ENCODE data around the gene CDK2AP2.

CDK2AP2 gene

DNA sequence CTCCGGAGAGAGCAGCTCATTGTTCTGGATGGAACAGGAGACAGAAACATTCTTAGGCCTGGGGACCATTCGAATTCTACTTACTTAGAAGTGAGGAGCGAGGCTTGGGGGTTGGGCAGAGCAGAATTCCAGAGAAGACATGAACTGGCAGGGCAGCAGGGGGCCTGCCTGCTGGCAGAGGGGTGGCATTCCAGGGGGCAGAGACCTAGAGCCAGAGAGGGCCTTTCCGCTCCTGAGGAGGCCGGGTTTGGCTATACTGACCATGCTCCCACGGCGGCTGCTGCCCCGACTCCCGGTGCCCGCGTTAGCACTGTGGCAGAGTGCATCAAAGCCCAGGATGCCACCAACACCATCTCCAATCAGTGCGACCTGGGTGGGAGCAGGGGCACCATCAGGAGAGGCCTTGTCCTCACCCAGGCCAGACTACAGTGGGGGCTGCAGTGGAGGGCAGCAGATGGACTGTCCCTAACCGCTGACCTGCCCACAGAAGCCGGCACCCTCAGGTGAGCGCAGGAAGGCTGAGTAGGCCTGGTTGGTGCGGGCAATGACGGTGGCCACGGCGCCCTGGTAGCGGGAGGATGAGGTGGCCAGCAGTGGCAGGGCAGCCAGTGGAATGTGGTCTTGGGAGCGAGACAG, 10.2 kb downstream of the CDK2AP2 start:
- peaks cover 51% of the 10 kb centered on the region for H3K36me3 Mint-ChIP-seq (ENCODE audit: insufficient read depth)
- ATAC-seq (replicated peaks; ENCODE audit: extremely low read depth, poor library complexity, severe bottlenecking): no peak
- H3K4me3 Mint-ChIP-seq: no peak overlapping the region
- H3K9me3 Mint-ChIP-seq: no peaks in the 10 kb centered on the region
- no peaks in the 10 kb centered on the region for H3K27me3 Mint-ChIP-seq
- H3K27ac Mint-ChIP-seq (ENCODE audit: low read depth): peak overlapping the region; percentile 51
- DNase-seq (ENCODE audit: low spot score in 2 of 2): no peak
- peaks cover 15% of the 10 kb centered on the region for H3K4me1 Mint-ChIP-seq

DNA sequence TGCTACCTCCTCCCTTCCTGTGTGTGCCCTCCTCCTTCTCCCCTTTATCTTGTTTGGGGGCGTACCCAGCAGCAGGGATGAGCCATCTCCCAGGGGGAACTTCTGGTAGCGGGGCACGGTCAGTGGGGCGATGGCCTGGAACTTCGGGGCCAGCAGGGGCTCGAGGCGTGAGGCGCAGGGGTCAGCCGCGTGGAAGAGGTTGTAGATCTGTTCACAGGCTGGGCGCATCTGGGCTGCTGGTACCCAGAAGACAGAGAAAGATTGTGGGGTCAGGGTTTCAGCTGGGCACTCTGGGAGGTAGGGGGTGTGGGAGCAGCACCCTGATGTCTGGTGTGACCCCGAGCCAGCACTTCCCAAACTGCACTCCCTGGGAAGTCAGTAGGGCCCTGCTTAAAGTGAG, 11.8 kb downstream of the CDK2AP2 start:
- no peak overlapping the region for H3K27ac Mint-ChIP-seq (ENCODE audit: low read depth)
- H3K36me3 Mint-ChIP-seq (ENCODE audit: insufficient read depth): peaks cover 42% of the 10 kb centered on the region
- peaks cover 10% of the 10 kb centered on the region for H3K4me1 Mint-ChIP-seq

DNA sequence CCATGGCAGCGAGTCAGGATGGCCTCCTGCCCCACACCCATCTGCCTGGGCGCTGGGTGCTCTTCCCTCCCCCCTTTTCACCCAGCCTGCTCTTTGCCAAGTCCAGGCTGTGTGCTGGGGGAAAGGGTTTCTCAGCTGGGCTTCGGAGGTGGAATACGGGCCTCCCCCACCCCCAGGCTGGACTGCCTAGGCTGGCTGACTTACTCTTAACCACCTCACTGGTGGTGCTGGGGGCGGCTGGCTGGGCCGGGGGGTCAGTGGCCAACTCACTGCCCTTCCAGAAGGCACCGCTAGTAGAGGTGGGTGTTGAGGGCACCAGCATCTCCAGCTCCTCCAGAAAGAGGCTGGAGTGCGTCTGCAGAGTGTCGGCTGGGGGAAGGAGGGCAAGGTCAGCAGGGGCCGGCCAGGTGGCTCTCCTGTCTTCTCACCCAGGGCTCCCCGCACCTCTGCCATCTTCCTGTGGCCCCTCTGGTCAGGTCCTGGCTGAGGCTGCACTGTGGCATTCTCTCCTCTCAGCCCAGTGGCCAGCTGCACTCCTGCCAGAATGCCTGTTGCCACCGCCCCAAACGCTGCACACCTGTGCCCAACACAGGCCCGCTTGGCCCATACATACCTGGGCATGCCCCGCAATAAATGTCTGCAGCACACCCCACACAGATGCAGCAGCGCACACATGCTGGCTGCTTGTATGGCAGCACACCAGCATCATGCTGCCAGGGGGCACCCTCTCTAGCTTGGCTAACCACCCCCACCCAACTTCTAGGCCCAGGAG, 12.5 kb downstream of the CDK2AP2 start:
- peaks cover 40% of the 10 kb centered on the region for H3K36me3 Mint-ChIP-seq (ENCODE audit: insufficient read depth)
- no peaks in the 10 kb centered on the region for H3K27me3 Mint-ChIP-seq
- peaks cover 3% of the 10 kb centered on the region for H3K4me1 Mint-ChIP-seq
- no peak overlapping the region for H3K27ac Mint-ChIP-seq (ENCODE audit: low read depth)
- H3K4me3 Mint-ChIP-seq: no peak overlapping the region
- ATAC-seq (replicated peaks; ENCODE audit: extremely low read depth, poor library complexity, severe bottlenecking) (no peak), DNase-seq (ENCODE audit: low spot score in 2 of 2) (no peak)
- no peaks in the 10 kb centered on the region for H3K9me3 Mint-ChIP-seq

More for the DNA sequence above, 11.8 kb downstream of the CDK2AP2 start:
- no peak overlapping the region for H3K4me3 Mint-ChIP-seq
- H3K9me3 Mint-ChIP-seq: no peaks in the 10 kb centered on the region
- DNase-seq (ENCODE audit: low spot score in 2 of 2) (no peak), ATAC-seq (replicated peaks; ENCODE audit: extremely low read depth, poor library complexity, severe bottlenecking) (no peak)
- no peaks in the 10 kb centered on the region for H3K27me3 Mint-ChIP-seq

DNA sequence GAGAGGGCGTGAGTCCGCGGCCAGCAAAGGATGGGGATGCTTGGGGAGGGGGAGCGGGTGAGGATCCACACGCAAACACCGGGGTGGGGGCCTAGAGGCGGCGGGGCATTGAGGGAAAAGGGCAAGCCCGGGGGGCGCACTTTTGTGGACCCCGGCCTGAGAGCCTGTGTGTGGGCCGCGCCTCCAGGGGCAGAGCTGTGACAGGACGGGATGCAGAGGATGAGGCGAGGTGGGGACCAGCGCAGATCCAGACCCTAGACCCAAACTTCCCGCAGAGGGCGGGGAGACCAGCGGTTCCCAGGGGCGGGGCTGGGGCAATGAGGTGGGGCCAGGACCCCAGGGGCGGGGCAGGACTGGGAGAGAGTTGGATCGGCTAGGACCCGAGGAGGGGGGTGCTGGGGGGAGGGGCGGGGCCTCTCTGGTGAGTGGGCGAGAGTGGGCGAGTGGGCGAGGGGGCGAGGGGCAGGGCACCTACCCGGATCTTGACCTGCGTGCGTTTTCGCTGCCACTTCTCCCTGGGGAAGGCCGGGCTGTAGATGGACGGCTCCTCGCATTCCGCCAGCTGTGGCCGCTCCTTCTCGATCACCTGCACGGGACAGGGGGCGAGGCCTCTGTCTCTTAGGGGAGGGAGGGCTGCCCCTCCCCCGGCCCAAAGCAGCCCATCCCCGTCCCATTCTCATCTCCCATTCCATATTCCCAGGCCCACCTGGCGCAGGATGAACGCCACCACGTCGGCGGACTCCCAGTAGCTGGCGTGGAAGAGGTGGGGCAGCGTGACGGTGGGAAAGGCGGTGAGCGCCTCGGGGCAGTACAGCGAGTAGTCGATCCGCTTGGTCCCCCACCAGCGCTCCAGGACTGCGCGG, 13.4 kb downstream of the CDK2AP2 start:
- Mint-ChIP-seq H3K27ac (ENCODE audit: low read depth) (no peak overlapping the region), H3K4me3 (no peak overlapping the region), H3K27me3 (no peaks in the 10 kb centered on the region), H3K4me1 (peaks cover 3% of the 10 kb centered on the region), H3K9me3 (no peaks in the 10 kb centered on the region), H3K36me3 (ENCODE audit: insufficient read depth) (peaks cover 41% of the 10 kb centered on the region)
- no peak for DNase-seq (ENCODE audit: low spot score in 2 of 2)
- ATAC-seq (replicated peaks; ENCODE audit: extremely low read depth, poor library complexity, severe bottlenecking): no peak

DNA sequence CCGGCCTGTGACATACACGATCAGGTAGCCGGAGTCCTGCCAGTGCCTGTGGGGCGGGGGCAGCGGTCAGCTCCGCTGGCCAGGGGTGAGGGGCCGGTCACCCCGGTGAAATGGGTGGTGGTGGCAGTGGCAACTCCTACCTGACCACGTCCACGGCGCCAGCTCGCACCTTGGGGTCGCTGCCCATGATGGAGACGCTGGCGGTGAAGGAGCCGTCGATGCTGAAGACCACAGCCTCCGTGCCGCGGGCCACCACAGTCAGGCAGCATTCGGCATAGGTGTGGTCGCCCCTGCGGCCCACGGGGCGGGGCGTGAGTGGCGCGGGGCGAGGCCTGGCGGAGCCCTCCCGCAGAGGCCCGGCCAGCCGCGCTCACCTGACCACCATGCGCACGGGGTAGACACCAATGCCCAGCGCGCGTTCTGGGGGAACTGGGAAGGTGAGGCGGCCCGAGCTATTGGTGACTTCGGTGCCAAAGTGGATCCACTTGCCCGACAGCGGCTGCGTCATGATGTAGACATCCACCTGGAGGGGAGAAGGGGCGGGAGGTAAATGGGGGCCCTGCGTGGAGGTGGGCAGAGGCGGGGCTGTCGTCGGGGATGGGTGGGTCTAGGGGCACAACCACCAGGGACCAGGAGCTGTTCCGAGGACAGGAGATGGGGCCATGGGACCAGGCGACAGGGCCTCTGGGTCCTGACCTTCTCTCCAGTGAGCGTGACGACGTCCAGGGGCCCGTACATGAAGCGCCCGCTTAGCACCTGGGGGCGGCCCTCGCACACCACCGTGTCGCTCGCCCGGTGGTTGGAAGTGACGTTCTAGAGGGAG, 14.2 kb downstream of the CDK2AP2 start:
- H3K4me1 Mint-ChIP-seq: peaks cover 7% of the 10 kb centered on the region
- H3K4me3 Mint-ChIP-seq: no peak overlapping the region
- ATAC-seq (replicated peaks; ENCODE audit: extremely low read depth, poor library complexity, severe bottlenecking): no peak
- no peak overlapping the region for H3K27ac Mint-ChIP-seq (ENCODE audit: low read depth)
- H3K36me3 Mint-ChIP-seq (ENCODE audit: insufficient read depth): peaks cover 42% of the 10 kb centered on the region
- no peak for DNase-seq (ENCODE audit: low spot score in 2 of 2)
- H3K27me3 Mint-ChIP-seq: no peaks in the 10 kb centered on the region
- no peaks in the 10 kb centered on the region for H3K9me3 Mint-ChIP-seq

DNA sequence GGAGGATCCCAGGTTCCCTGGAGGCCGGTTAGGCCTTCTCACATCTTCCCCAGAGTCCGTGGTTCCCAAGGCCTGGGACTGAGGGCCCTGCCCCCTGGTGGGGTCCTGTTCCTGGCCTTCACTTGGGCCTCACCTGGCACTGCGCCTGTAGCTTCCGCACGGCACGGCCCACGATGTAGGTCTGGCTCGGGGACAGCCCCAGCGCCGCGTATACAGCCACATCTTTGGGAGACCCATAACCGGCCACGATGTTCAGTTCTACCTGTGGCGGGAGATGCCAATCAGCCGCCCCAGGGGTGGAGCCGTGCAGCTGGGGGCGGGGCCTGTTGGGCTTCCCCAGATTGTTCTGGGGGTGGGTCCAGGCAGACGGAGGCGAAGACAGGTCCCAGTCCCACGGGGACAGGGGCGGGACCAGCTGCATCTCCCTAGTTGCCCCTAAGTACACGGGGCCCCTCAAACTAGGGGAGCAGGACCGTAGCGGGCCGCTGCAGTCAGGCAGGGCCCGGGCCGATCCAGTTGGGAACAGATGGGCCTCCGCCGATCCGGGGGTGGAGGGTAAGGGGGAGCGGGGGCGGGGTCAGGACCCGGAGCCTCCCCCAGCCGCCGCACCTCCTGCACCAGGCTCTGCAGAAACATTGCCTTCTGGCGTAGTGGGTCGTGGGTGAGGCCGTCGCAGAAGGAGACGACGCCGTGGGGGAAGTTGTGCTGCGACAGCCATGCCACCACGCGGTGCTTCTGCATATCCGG, 15.0 kb downstream of the CDK2AP2 start:
- H3K4me1 Mint-ChIP-seq: peaks cover 14% of the 10 kb centered on the region
- H3K4me3 Mint-ChIP-seq: no peak overlapping the region
- no peak for ATAC-seq (replicated peaks; ENCODE audit: extremely low read depth, poor library complexity, severe bottlenecking)
- H3K27ac Mint-ChIP-seq (ENCODE audit: low read depth): no peak overlapping the region
- no peaks in the 10 kb centered on the region for H3K9me3 Mint-ChIP-seq
- peaks cover 43% of the 10 kb centered on the region for H3K36me3 Mint-ChIP-seq (ENCODE audit: insufficient read depth)
- no peaks in the 10 kb centered on the region for H3K27me3 Mint-ChIP-seq
- DNase-seq (ENCODE audit: low spot score in 2 of 2): no peak

DNA sequence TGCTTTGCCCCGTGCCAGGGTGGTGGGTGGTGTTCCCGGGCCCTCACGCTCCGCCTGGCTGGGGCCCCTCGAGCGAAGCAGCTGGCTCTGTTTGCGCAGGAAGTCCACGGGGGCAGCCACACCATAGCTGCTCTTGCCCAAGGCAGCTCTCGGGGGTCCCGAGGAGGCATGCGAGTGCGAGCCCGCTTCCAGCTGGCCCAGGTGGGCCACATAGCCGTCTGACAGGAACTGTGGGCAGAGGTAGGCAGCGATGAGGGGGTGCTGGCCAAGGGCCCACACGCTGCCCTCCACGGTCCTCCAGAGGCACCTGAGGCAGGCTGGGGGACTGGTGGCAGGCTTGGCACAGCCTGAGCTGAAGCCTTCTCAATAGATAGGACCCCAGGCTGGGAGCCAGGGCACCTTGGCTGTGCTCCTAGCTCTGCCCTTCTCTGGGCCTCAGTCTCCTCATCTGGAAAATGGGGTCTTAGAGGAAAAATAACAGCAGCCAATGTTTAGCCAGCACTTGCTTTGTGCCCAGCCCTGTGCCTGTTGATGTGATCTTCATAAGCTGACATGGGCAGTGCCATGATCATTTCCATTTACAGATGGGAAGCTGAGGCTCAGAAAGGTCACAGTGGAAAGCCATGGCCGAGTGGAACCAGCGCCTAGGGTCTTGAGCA, 15.8 kb downstream of the CDK2AP2 start:
- no peak overlapping the region for H3K4me3 Mint-ChIP-seq
- H3K27ac Mint-ChIP-seq (ENCODE audit: low read depth): no peak overlapping the region
- DNase-seq (ENCODE audit: low spot score in 2 of 2) (no peak), ATAC-seq (replicated peaks; ENCODE audit: extremely low read depth, poor library complexity, severe bottlenecking) (no peak)
- peaks cover 46% of the 10 kb centered on the region for H3K36me3 Mint-ChIP-seq (ENCODE audit: insufficient read depth)
- no peaks in the 10 kb centered on the region for H3K27me3 Mint-ChIP-seq
- H3K4me1 Mint-ChIP-seq: peaks cover 21% of the 10 kb centered on the region
- no peaks in the 10 kb centered on the region for H3K9me3 Mint-ChIP-seq

DNA sequence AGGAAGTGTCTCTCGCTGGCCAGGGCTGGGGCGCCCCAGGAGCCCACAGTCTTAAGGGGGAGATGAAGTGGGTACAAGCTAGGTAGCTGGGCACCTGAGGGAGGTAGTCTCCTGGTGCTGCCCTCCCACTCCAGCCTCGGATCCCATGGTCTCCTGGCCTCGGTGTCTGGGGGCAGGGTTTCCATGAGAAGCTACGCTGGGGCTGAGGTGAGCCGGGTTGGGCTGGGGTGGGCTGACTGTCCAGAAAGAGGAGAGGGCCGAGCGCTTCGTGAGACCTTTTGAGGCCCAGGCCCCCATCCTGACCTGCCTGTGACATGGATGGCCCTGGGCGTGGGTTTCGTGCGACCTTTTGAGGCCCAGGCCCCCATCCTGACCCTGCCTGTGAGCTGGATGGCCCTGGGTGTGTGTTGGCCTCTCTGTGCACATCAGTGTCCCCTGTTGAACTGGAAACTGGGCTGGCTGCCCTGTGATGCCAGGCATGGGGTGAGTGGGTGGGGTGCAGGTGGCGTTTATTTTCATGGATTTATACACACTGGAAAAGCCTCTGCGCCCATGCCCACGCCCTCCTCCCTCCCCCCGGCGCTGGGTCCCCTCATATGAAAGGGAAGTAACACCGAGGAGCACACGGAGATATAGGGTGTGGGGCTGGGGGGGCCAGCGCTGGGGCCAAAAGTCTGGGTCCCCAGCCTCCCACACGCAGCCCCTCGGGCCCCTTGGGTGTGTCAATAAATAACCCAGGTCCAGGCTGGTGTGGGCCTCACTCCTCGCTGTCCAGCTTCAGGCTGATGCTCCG, 16.5 kb downstream of the CDK2AP2 start:
- DNase-seq (ENCODE audit: low spot score in 2 of 2) (no peak), ATAC-seq (replicated peaks; ENCODE audit: extremely low read depth, poor library complexity, severe bottlenecking) (no peak)
- Mint-ChIP-seq H3K4me1 (peaks cover 29% of the 10 kb centered on the region), H3K27me3 (no peaks in the 10 kb centered on the region), H3K4me3 (no peak overlapping the region), H3K9me3 (no peaks in the 10 kb centered on the region), H3K27ac (ENCODE audit: low read depth) (no peak overlapping the region), H3K36me3 (ENCODE audit: insufficient read depth) (peaks cover 47% of the 10 kb centered on the region)

DNA sequence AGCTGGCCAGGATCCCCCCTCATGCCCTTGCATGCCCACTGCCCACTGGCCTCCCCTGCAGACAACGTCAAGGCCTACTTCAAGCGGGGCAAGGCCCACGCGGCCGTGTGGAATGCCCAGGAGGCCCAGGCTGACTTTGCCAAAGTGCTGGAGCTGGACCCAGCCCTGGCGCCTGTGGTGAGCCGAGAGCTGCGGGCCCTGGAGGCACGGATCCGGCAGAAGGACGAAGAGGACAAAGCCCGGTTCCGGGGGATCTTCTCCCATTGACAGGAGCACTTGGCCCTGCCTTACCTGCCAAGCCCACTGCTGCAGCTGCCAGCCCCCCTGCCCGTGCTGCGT, 17.3 kb downstream of the CDK2AP2 start:
- H3K27ac Mint-ChIP-seq (ENCODE audit: low read depth): peak overlapping the region; percentile 19
- DNase-seq (ENCODE audit: low spot score in 2 of 2) (no peak), ATAC-seq (replicated peaks; ENCODE audit: extremely low read depth, poor library complexity, severe bottlenecking) (no peak)
- no peaks in the 10 kb centered on the region for H3K9me3 Mint-ChIP-seq
- H3K36me3 Mint-ChIP-seq (ENCODE audit: insufficient read depth): peaks cover 49% of the 10 kb centered on the region
- H3K4me1 Mint-ChIP-seq: peaks cover 36% of the 10 kb centered on the region
- no peaks in the 10 kb centered on the region for H3K27me3 Mint-ChIP-seq
- H3K4me3 Mint-ChIP-seq: no peak overlapping the region

DNA sequence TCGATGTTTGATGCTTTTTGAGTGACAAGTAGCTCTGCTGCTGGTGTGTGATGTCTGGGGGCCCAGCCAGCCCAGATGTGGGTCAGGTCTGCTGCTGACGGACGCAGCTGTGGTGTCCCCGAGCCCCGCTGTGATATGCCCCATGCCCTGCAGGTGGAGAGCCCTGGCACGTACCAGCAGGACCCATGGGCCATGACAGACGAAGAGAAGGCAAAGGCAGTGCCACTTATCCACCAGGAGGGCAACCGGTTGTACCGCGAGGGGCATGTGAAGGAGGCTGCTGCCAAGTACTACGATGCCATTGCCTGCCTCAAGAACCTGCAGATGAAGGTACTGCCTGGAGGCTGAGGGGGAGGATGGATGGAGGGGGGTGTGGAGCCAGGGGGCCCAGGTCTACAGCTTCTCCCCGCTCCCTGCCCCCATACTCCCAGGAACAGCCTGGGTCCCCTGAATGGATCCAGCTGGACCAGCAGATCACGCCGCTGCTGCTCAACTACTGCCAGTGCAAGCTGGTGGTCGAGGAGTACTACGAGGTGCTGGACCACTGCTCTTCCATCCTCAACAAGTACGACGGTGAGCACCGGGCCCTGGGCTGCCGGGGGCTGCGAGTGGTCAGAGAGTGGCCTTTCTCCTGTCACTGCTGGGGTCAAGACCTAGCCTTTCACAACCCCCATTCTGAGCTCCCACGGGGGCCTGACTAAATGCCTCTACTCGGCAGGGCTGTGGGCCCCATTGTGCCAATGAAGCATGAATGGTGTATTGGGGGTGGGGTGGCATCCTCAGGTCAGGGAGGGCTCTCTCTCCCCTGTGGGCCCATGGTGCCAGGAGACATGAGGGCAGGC, 17.9 kb downstream of the CDK2AP2 start:
- H3K27me3 Mint-ChIP-seq: no peaks in the 10 kb centered on the region
- no peaks in the 10 kb centered on the region for H3K9me3 Mint-ChIP-seq
- no peak for ATAC-seq (replicated peaks; ENCODE audit: extremely low read depth, poor library complexity, severe bottlenecking)
- peak overlapping the region; percentile 69 for H3K27ac Mint-ChIP-seq (ENCODE audit: low read depth)
- H3K36me3 Mint-ChIP-seq (ENCODE audit: insufficient read depth): peaks cover 49% of the 10 kb centered on the region
- H3K4me1 Mint-ChIP-seq: peaks cover 40% of the 10 kb centered on the region
- H3K4me3 Mint-ChIP-seq: peak overlapping the region; percentile 43
- no peak for DNase-seq (ENCODE audit: low spot score in 2 of 2)

All from central memory CD8-positive, alpha-beta T cell (primary cell).